ENCODE results near the gene SH3BP4.

GRCh38 chr2:235096447-235096846, 144.6 kb downstream of the SH3BP4 start:
- TF ChIP-seq, protein P1, sequence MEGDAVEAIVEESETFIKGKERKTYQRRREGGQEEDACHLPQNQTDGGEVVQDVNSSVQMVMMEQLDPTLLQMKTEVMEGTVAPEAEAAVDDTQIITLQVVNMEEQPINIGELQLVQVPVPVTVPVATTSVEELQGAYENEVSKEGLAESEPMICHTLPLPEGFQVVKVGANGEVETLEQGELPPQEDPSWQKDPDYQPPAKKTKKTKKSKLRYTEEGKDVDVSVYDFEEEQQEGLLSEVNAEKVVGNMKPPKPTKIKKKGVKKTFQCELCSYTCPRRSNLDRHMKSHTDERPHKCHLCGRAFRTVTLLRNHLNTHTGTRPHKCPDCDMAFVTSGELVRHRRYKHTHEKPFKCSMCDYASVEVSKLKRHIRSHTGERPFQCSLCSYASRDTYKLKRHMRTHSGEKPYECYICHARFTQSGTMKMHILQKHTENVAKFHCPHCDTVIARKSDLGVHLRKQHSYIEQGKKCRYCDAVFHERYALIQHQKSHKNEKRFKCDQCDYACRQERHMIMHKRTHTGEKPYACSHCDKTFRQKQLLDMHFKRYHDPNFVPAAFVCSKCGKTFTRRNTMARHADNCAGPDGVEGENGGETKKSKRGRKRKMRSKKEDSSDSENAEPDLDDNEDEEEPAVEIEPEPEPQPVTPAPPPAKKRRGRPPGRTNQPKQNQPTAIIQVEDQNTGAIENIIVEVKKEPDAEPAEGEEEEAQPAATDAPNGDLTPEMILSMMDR (IDR thresholded peaks at IDR 0.05) = no peak
- no peak for TF ChIP-seq POLR2A (IDR thresholded peaks at IDR 0.05)
